ENCODE results near the gene OBP2A.
"Not testable (repeated sequence)": the region's sequence is repeated elsewhere in the genome, so short reads cannot be mapped to it uniquely, and the experiment has no call there.

The OBP2A gene

GRCh38 chr9:135512241-135512603 lies 33.7 kb upstream of the OBP2A start:
- DNase-seq: no peak

GRCh38 chr9:135512904-135513303 lies 33.0 kb upstream of the OBP2A start:
- no peak for DNase-seq

GRCh38 chr9:135513351-135513846 lies 32.5 kb upstream of the OBP2A start:
- DNase-seq: no peak

- DNase-seq: not testable (repeated sequence)
Observed at GRCh38 chr9:135513906-135514305, 32.0 kb upstream of the OBP2A start.

- no peak for DNase-seq
Observed at GRCh38 chr9:135514342-135515082, 31.4 kb upstream of the OBP2A start.

- DNase-seq: no peak
Observed at GRCh38 chr9:135515083-135515951, 30.6 kb upstream of the OBP2A start.

- DNase-seq: no peak
Observed at GRCh38 chr9:135516132-135516860, 29.6 kb upstream of the OBP2A start.

GRCh38 chr9:135517407-135517822 lies 28.5 kb upstream of the OBP2A start:
- no peak for DNase-seq

GRCh38 chr9:135519179-135519971 lies 26.6 kb upstream of the OBP2A start:
- DNase-seq: no peak

GRCh38 chr9:135520916-135521607 lies 24.9 kb upstream of the OBP2A start, which contains the start of gene LCN1:
Gene LCN1, plus strand, starts transcription at chr9:135521440. Its CDS starts 58 bp downstream, at chr9:135521498.
- DNase-seq: no peak

GRCh38 chr9:135521608-135522095 lies 24.3 kb upstream of the OBP2A start:
- DNase-seq: no peak

- no peak for DNase-seq
Observed at GRCh38 chr9:135522137-135522877, 23.6 kb upstream of the OBP2A start.

GRCh38 chr9:135522931-135523330 lies 23.0 kb upstream of the OBP2A start:
- no peak for DNase-seq

GRCh38 chr9:135523521-135524129 lies 22.3 kb upstream of the OBP2A start:
- no peak for DNase-seq

- DNase-seq: no peak
Observed at GRCh38 chr9:135524130-135524861, 21.6 kb upstream of the OBP2A start.

GRCh38 chr9:135525241-135526088 lies 20.5 kb upstream of the OBP2A start:
- no peak for DNase-seq

GRCh38 chr9:135526089-135526729 lies 19.7 kb upstream of the OBP2A start:
- no peak for DNase-seq

All from activated T-cell treated with anti-CD3 and anti-CD28 coated beads, Interleukin-2, amount 50 U/mL, for 1 hour (primary cell).